Testis (tissue), 2 donors: Measurements from ENCODE around the gene TENT4A.

Source experiments
- POLR2A ChIP-seq: fragments of 450-650 bp; IDR thresholded peaks from one replicate; pipeline ENCODE4 v1.6.1; 2017; ENCODE audit warnings: antibody characterized with exemption, mild to moderate bottlenecking, moderate library complexity
- TF ChIP-seq, protein P1 (sequence below), 3 experiments: fragments of 450-650 bp in 2 of 3; fragments of 200-600 bp in 1 of 3; sonication (generic) in 1 of 3; IDR thresholded peaks; one replicate each; pipeline ENCODE4 v1.5.1; 2016 to 2019; ENCODE audit warnings: antibody characterized with exemption in 3 of 3, mild to moderate bottlenecking in 2 of 3, moderate library complexity in 1 of 3

DNA sequence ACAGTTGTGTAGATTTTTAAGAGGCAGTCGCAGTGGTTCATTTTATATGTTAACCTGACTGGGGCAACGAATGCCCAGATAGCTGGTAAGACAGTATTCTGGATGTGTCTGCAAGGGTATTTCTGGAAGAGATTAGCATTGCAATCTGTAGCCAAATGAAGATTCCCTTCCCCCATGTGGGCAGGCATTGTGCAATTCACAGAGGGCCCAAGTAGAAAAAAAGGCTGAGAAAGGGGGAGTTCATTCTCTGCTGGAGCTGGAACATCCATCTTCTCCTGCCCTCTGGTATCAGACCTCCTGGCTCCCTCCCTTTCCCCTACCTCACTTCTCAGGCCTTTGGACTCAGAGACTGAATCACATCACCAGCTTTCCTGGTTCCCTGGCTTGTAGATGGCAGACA lies 70.6 kb downstream of the TENT4A start:
- TF ChIP-seq POLR2A, result no peak
- TF ChIP-seq, protein P1, sequence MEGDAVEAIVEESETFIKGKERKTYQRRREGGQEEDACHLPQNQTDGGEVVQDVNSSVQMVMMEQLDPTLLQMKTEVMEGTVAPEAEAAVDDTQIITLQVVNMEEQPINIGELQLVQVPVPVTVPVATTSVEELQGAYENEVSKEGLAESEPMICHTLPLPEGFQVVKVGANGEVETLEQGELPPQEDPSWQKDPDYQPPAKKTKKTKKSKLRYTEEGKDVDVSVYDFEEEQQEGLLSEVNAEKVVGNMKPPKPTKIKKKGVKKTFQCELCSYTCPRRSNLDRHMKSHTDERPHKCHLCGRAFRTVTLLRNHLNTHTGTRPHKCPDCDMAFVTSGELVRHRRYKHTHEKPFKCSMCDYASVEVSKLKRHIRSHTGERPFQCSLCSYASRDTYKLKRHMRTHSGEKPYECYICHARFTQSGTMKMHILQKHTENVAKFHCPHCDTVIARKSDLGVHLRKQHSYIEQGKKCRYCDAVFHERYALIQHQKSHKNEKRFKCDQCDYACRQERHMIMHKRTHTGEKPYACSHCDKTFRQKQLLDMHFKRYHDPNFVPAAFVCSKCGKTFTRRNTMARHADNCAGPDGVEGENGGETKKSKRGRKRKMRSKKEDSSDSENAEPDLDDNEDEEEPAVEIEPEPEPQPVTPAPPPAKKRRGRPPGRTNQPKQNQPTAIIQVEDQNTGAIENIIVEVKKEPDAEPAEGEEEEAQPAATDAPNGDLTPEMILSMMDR (IDR thresholded peaks at IDR 0.05), result no peak
